Activated naive CD8-positive, alpha-beta T cell treated with anti-CD3 and anti-CD28 coated beads, Interleukin-2, amount 10 ng/mL, durations not matched to agents 7 days and 5 days (primary cell): ENCODE results near the gene KLHL25. TPM values are rescaled to one million over a fixed set of nuclear protein-coding genes. Genes with fewer than 3 reads are reported as not detected.

Experiments
- ATAC-seq: fragments of 150-1000 bp; cut with Tn5 transposase; one replicate; pipeline ENCODE4 v1.10.0; 2021; ENCODE audit warnings: low read depth, moderate library complexity
- POLR2A ChIA-PET: fragments of 350-600 bp; sonication (Branson Sonifier 250); formaldehyde crosslinking; loops from one replicate; lab custom pipeline; 2021; ENCODE audit warnings: antibody characterized with exemption; lab: Charles Lee
- DNase-seq: peaks from one replicate; pipeline ENCODE4 v3.0.0; 2021
- H3K27ac Mint-ChIP-seq: one replicate; pipeline ENCODE4 v1.8.0; 2022; ENCODE audit warnings: mild to moderate bottlenecking, mixed read lengths
- H3K27me3 Mint-ChIP-seq: one replicate; pipeline ENCODE4 v1.8.0; 2022; ENCODE audit warnings: mild to moderate bottlenecking, moderate library complexity, mixed read lengths
- H3K36me3 Mint-ChIP-seq: one replicate; pipeline ENCODE4 v1.8.0; 2021; ENCODE audit warnings: mild to moderate bottlenecking, mixed read lengths
- H3K4me1 Mint-ChIP-seq: one replicate; pipeline ENCODE4 v1.8.0; 2021; ENCODE audit warnings: mixed read lengths
- H3K4me3 Mint-ChIP-seq: one replicate; pipeline ENCODE4 v1.8.0; 2022; ENCODE audit warnings: mild to moderate bottlenecking, moderate library complexity, mixed read lengths
- H3K9me3 Mint-ChIP-seq: one replicate; pipeline ENCODE4 v1.8.0; 2021; ENCODE audit warnings: mixed read lengths
- total RNA-seq, 2 experiments: library from RNA; stranded (reverse); gene quantifications; one replicate each; pipeline ENCODE4 v1.2.3, GENCODE V29; 2021

Gene KLHL25
- total RNA-seq, 2 experiments from 2014 or later, result 6.9 to 7.1 TPM

GRCh38 chr15:85730001-85730820 lies 64.5 kb downstream of the KLHL25 start:
- no peak for DNase-seq
- H3K27ac Mint-ChIP-seq, result peak overlapping the region; percentile 55
- no peak overlapping the region for H3K4me3 Mint-ChIP-seq
- POLR2A ChIA-PET, result no interaction called here
- ATAC-seq, result peak; percentile 61
- peaks cover 2% of the 10 kb centered on the region for H3K27me3 Mint-ChIP-seq
- H3K4me1 Mint-ChIP-seq, result peaks cover 11% of the 10 kb centered on the region
- peaks cover 49% of the 10 kb centered on the region for H3K36me3 Mint-ChIP-seq
- H3K9me3 Mint-ChIP-seq, result peaks cover 6% of the 10 kb centered on the region

DNA sequence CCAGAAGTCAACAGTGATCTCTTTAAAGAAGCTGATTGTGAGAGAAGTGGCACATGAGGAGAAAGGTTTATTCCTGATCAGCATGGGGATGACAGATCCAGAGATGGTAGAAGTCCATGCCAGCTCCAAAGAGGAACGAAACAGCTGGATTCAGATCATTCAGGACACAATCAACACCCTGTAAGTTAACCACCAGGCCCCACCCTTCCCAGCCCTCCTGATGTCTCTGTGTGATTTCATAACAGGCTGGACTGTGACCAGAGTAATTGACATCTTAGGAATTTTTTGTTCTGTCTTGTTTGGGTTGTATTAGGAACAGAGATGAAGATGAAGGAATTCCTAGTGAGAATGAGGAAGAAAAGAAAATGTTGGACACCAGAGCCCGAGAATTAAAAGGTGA lies 67.7 kb downstream of the KLHL25 start:
- no peak overlapping the region for H3K4me3 Mint-ChIP-seq
- H3K4me1 Mint-ChIP-seq, result peaks cover 21% of the 10 kb centered on the region
- POLR2A ChIA-PET, result no interaction called here
- no peaks in the 10 kb centered on the region for H3K9me3 Mint-ChIP-seq
- no peak for ATAC-seq
- H3K27ac Mint-ChIP-seq, result no peak overlapping the region
- H3K36me3 Mint-ChIP-seq, result peaks cover 41% of the 10 kb centered on the region
- H3K27me3 Mint-ChIP-seq, result no peaks in the 10 kb centered on the region
- DNase-seq, result no peak

DNA sequence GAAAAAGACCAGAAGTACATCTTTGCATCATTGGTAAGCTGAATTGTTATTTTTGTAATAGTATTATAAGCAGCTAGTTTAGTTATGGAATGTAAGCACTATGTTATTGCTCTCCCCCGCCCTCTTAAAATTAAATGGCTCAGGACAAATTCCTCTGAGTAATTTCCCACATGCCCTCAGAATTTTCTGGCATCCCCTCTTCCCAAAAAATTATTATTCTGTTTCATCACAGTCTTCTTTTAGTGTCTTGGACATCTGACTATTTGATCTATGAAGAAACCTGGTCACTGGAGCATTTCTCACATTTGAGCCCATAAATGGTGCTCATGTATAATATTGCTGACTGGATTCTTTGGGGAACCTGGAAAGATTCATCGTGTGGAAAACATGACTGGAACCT lies 68.3 kb downstream of the KLHL25 start:
- POLR2A ChIA-PET, result no interaction called here
- ATAC-seq (no peak), DNase-seq (no peak)
- no peaks in the 10 kb centered on the region for H3K27me3 Mint-ChIP-seq
- H3K4me1 Mint-ChIP-seq, result peaks cover 21% of the 10 kb centered on the region
- no peak overlapping the region for H3K4me3 Mint-ChIP-seq
- no peaks in the 10 kb centered on the region for H3K9me3 Mint-ChIP-seq
- H3K27ac Mint-ChIP-seq, result no peak overlapping the region
- peaks cover 40% of the 10 kb centered on the region for H3K36me3 Mint-ChIP-seq

GRCh38 chr15:85725564-85725963 lies 69.2 kb downstream of the KLHL25 start:
- no peak overlapping the region for H3K27ac Mint-ChIP-seq
- no peak for DNase-seq
- H3K36me3 Mint-ChIP-seq, result peaks cover 38% of the 10 kb centered on the region
- H3K9me3 Mint-ChIP-seq, result no peaks in the 10 kb centered on the region
- ATAC-seq, result no peak
- POLR2A ChIA-PET, result no interaction called here
- no peaks in the 10 kb centered on the region for H3K27me3 Mint-ChIP-seq
- no peak overlapping the region for H3K4me3 Mint-ChIP-seq
- H3K4me1 Mint-ChIP-seq, result peaks cover 21% of the 10 kb centered on the region

GRCh38 chr15:85725019-85725418 lies 69.7 kb downstream of the KLHL25 start:
- Mint-ChIP-seq H3K9me3 (no peaks in the 10 kb centered on the region), H3K4me1 (peaks cover 16% of the 10 kb centered on the region), H3K27me3 (no peaks in the 10 kb centered on the region), H3K4me3 (no peak overlapping the region), H3K27ac (no peak overlapping the region), H3K36me3 (peaks cover 34% of the 10 kb centered on the region)
- POLR2A ChIA-PET, result no interaction called here
- ATAC-seq, result no peak
- DNase-seq, result no peak

DNA sequence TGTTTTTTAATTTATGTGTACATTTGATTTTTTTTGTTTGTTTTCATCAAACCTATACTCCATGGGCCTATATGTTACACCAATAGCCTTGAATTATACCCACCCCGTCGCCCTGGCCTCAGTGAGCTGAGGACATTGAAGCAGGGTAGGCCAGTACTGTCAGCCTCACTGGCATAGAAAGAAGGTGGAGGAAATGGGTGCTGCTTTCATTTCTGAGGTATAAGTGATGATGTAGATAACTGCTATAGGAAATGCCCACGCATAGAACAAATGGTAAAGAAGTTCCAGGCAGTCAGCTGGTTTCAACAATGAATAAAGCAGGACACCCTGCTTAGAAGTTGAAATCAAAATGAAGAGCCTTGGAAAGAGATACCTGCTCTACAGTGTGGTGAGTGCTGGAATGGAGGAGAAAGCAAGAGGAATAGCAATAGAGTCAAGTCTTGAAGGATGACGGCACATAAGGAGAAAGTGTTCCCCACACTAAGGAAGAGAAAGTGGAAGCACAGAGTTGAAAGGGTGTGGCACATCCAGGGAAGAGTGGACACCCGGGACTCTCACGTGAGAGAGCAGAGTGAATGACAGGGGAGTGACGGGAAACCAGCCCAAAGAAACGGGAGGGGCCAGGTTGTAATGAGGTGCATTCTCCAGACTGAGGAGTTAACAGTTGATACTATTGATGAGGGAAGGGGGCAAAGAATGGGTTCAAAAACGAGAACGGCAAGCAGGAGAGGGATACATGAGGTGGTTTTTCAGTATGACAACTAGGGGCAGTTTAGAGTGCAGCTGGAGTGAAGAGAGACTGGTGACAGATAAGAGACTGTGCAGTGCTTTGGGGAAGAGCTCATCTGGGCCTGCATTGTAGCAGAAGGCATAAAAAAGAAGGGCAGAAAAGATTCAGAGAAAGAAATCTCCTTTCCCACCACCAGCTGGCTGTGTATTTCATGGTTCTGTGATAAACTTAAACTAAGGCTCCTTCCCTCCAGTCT lies 70.5 kb downstream of the KLHL25 start:
- POLR2A ChIA-PET, result no interaction called here
- Mint-ChIP-seq H3K4me1 (peaks cover 12% of the 10 kb centered on the region), H3K4me3 (no peak overlapping the region), H3K9me3 (no peaks in the 10 kb centered on the region), H3K36me3 (peaks cover 35% of the 10 kb centered on the region), H3K27me3 (no peaks in the 10 kb centered on the region), H3K27ac (peak overlapping the region; percentile 79)
- DNase-seq (no peak), ATAC-seq (peak; percentile 60)

DNA sequence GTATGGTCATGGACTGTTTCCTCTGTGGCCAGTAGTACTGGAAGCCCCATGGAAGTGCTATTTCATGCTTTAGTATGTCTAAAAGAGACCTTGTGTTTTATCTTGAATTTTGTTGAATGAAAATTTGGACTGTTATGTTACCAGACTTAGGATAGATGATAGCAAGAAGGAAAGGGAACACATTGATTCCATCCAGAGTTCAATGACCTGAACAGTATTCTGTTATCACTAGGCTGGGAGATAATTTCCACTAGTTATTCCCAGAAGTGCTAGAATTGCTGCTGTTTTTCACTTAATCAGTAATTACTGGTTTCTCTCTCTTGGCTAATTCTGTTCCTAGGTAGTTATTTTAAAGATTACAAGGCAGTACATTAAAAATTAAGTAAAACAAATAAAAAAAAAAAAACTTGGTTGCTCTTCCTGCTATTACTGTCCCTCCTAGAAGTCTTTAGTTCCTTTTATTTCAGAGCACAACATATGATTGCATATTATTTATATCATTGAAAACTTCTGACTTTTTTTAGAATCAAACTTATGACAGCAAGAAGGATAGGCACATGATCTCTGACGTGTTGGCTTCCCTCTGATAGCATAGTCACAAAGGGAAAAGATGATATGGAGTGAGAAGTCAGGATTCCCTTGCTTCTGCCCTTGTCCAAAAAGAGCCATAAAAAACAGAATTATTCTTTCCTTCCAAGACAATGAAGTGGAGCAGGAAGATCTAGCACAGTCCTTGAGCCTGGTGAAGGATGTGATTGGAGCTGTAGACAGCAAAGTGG lies 72.2 kb downstream of the KLHL25 start:
- H3K36me3 Mint-ChIP-seq, result peaks cover 36% of the 10 kb centered on the region
- no peak for DNase-seq
- H3K4me3 Mint-ChIP-seq, result no peak overlapping the region
- H3K9me3 Mint-ChIP-seq, result no peaks in the 10 kb centered on the region
- no peaks in the 10 kb centered on the region for H3K27me3 Mint-ChIP-seq
- no peak for ATAC-seq
- H3K27ac Mint-ChIP-seq, result no peak overlapping the region
- peaks cover 10% of the 10 kb centered on the region for H3K4me1 Mint-ChIP-seq
- POLR2A ChIA-PET, result no interaction called here

DNA sequence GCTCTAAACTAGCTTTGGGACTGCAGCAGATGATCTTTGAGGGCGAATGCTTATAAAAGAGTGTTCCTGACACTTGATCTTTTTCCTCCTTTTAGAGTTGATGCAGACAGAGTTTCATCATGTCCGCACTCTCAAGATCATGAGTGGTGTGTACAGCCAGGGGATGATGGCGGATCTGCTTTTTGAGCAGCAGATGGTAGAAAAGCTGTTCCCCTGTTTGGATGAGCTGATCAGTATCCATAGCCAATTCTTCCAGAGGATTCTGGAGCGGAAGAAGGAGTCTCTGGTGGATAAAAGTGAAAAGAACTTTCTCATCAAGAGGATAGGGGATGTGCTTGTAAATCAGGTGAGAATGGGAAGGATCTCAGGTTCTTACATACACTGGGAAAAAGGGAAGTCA lies 75.7 kb downstream of the KLHL25 start:
- POLR2A ChIA-PET, result no interaction called here
- Mint-ChIP-seq H3K27me3 (no peaks in the 10 kb centered on the region), H3K27ac (no peak overlapping the region), H3K9me3 (no peaks in the 10 kb centered on the region), H3K4me3 (no peak overlapping the region), H3K36me3 (peaks cover 39% of the 10 kb centered on the region), H3K4me1 (peaks cover 7% of the 10 kb centered on the region)
- ATAC-seq (no peak), DNase-seq (no peak)

DNA sequence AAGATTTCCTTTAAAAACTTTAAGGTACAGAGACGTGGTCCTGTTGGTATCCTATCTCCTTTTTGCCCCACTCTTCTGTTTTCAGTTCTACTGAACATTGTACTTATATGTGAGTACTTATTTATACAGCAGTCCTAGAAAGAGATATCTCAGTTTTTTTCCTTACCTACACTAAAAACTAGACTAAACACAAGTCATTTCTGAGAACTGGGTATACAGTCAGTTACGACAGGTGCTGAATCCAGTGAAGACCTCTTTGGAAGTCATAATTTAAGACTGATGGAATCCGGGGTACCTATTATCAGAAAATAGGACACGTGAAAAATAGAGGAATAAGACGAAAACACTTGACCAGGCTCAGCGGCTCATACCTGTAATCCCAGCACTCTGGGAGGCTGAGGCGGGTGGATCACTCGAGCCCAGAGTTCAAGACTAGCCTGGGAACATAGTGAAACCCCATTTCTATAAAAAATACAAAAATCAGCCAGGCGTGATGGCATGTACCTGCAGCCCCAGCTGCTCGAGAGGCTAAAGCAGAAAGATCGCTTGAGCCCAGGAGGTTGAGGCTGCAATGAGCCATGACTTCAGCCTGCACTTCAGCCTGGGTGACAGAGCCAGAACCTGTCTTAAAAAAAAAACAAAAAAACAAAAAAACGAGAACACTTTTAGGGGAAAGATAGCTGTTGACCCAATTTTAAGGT lies 76.3 kb downstream of the KLHL25 start:
- Mint-ChIP-seq H3K36me3 (peaks cover 41% of the 10 kb centered on the region), H3K27ac (no peak overlapping the region), H3K9me3 (no peaks in the 10 kb centered on the region), H3K4me1 (peaks cover 6% of the 10 kb centered on the region), H3K4me3 (no peak overlapping the region), H3K27me3 (no peaks in the 10 kb centered on the region)
- ATAC-seq, result no peak
- POLR2A ChIA-PET, result no interaction called here
- DNase-seq, result no peak

DNA sequence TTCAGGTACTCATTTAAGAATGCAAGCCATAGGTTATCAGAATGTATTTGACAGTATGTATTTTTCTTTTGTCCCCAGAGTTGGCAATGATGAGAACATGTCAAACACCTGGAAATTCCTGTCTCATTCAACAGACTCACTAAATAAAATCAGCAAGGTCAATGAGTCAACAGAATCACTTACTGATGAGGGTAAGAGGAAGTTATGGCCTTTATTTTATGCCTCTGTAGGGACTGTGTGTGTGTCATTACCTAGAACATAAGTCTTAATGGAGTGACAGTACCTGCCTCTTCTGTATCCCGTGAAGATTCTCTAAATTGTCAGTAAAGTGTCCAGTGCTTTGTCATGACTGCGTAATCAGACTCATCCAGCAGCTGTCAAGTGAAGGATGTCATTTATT lies 77.5 kb downstream of the KLHL25 start:
- Mint-ChIP-seq H3K4me1 (peaks cover 6% of the 10 kb centered on the region), H3K9me3 (no peaks in the 10 kb centered on the region), H3K27ac (no peak overlapping the region), H3K27me3 (no peaks in the 10 kb centered on the region), H3K4me3 (no peak overlapping the region), H3K36me3 (peaks cover 42% of the 10 kb centered on the region)
- ATAC-seq, result no peak
- no peak for DNase-seq
- POLR2A ChIA-PET, result no interaction called here

DNA sequence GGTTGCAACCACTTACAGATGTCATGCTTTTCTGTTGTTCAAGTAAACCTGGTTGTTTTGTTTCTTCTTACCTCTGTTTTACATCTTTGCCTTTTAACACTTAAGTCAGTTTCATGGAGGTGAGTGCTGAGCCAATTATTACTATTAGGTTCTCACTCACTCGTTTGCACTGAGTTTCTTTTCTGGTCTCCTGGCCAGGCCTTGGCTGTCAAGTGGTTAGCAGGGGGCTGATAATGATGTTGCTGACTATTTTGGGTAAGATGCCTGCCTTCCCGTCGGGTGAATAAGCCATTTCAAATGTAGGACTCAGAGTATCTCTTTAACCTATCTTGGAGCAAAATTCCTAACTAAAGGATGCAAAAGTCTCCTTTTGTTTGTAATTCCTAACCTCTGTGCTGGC lies 78.5 kb downstream of the KLHL25 start:
- no peak for DNase-seq
- H3K27ac Mint-ChIP-seq, result no peak overlapping the region
- peaks cover 6% of the 10 kb centered on the region for H3K4me1 Mint-ChIP-seq
- H3K4me3 Mint-ChIP-seq, result no peak overlapping the region
- POLR2A ChIA-PET, result no interaction called here
- peaks cover 45% of the 10 kb centered on the region for H3K36me3 Mint-ChIP-seq
- no peaks in the 10 kb centered on the region for H3K27me3 Mint-ChIP-seq
- no peak for ATAC-seq
- H3K9me3 Mint-ChIP-seq, result no peaks in the 10 kb centered on the region

GRCh38 chr15:85711580-85712192 lies 83.0 kb downstream of the KLHL25 start:
- POLR2A ChIA-PET, result no interaction called here
- Mint-ChIP-seq H3K4me1 (peaks cover 26% of the 10 kb centered on the region), H3K27ac (no peak overlapping the region), H3K4me3 (no peak overlapping the region), H3K9me3 (no peaks in the 10 kb centered on the region), H3K27me3 (no peaks in the 10 kb centered on the region), H3K36me3 (peaks cover 41% of the 10 kb centered on the region)
- DNase-seq (no peak), ATAC-seq (no peak)
